ENCODE results near the gene RRAD. TPM values are rescaled to one million over a fixed set of nuclear protein-coding genes. Genes with fewer than 3 reads are reported as not detected.
"Not testable (repeated sequence)": the region's sequence is repeated elsewhere in the genome, so short reads cannot be mapped to it uniquely, and the experiment has no call there.

RRAD gene, protein sequence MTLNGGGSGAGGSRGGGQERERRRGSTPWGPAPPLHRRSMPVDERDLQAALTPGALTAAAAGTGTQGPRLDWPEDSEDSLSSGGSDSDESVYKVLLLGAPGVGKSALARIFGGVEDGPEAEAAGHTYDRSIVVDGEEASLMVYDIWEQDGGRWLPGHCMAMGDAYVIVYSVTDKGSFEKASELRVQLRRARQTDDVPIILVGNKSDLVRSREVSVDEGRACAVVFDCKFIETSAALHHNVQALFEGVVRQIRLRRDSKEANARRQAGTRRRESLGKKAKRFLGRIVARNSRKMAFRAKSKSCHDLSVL
- 4.3 TPM for total RNA-seq (2021; ENCODE audit: unreplicated experiment)
- polyA plus RNA-seq (2012; ENCODE audit: insufficient read length) = 4.5 TPM
- percentile 43 among the genes with signal in this experiment for Bru-seq, nascent RNA
- BruChase-seq, experiment 1, labeled RNA remaining after a 2-hour chase = percentile 53 among the genes with signal in this experiment
- percentile 43 among the genes with signal in this experiment for BruChase-seq, experiment 2, labeled RNA remaining after a 6-hour chase
- long read RNA-seq, transcript RRAD-201 (5 exons, 1,569 nt) = major isoform, 6 of 13 reads
- long read RNA-seq, partial matches to known transcripts = 4 of 13 reads
- long read RNA-seq, other reads (novel, unspliced or antisense) = 1 of 13 reads

GRCh38 chr16:66925322-66925840 is at the start of gene RRAD:
TSS of gene RRAD (minus strand) at chr16:66925535. CDS start at chr16:66925179, 356 bp downstream.
- no peak within 1 kb of the TSS for H3K27ac ChIP-seq (ENCODE audit: low read length)
- CTCF ChIA-PET = no interaction called here
- no peaks in the 10 kb centered on the region for H3K9me3 ChIP-seq (ENCODE audit: control insufficient read depth, insufficient read depth, low read depth, low read length)
- H3K36me3 ChIP-seq (ENCODE audit: control insufficient read depth, insufficient read depth, low read length) = no peaks in the 10 kb centered on the region
- ATAC-seq = peak; percentile 35
- in situ Hi-C loops (cut with HindIII; ENCODE audit: low pct_unique_long_range_greater_than_20kb, low sequenced_read_pairs) (no loop called here), intact Hi-C loops (cut with micrococcal nuclease; ENCODE audit: unreplicated experiment) (no loop called here)
- no TSS peak for BruUV-seq (replicated peaks)
- peak within 1 kb of the TSS; percentile 37 to 46 for H3K4me3 ChIP-seq (ENCODE audit: low read depth in 2 of 2, low read length in 2 of 2)
- TF ChIP-seq, protein P1, sequence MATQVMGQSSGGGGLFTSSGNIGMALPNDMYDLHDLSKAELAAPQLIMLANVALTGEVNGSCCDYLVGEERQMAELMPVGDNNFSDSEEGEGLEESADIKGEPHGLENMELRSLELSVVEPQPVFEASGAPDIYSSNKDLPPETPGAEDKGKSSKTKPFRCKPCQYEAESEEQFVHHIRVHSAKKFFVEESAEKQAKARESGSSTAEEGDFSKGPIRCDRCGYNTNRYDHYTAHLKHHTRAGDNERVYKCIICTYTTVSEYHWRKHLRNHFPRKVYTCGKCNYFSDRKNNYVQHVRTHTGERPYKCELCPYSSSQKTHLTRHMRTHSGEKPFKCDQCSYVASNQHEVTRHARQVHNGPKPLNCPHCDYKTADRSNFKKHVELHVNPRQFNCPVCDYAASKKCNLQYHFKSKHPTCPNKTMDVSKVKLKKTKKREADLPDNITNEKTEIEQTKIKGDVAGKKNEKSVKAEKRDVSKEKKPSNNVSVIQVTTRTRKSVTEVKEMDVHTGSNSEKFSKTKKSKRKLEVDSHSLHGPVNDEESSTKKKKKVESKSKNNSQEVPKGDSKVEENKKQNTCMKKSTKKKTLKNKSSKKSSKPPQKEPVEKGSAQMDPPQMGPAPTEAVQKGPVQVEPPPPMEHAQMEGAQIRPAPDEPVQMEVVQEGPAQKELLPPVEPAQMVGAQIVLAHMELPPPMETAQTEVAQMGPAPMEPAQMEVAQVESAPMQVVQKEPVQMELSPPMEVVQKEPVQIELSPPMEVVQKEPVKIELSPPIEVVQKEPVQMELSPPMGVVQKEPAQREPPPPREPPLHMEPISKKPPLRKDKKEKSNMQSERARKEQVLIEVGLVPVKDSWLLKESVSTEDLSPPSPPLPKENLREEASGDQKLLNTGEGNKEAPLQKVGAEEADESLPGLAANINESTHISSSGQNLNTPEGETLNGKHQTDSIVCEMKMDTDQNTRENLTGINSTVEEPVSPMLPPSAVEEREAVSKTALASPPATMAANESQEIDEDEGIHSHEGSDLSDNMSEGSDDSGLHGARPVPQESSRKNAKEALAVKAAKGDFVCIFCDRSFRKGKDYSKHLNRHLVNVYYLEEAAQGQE (IDR thresholded peaks at IDR 0.05; ENCODE audit: insufficient read depth in 1 of 2, low read depth in 2 of 2, low read length in 1 of 2) = no peak
- no peak for TF ChIP-seq POLR2AphosphoS5 (IDR thresholded peaks at IDR 0.05; ENCODE audit: low read depth, low read length)
- H3K27me3 ChIP-seq (ENCODE audit: control insufficient read depth, insufficient read depth, low read length) = no peaks in the 10 kb centered on the region
- no peak for DNase-seq (ENCODE audit: low read depth, low spot score)
- POLR2A ChIA-PET = no interaction called here
- H3K4me1 ChIP-seq (ENCODE audit: control insufficient read depth, insufficient read depth, low read length) = peaks cover 6% of the 10 kb centered on the region; the same call in 1 of the 2 replicates

DNA sequence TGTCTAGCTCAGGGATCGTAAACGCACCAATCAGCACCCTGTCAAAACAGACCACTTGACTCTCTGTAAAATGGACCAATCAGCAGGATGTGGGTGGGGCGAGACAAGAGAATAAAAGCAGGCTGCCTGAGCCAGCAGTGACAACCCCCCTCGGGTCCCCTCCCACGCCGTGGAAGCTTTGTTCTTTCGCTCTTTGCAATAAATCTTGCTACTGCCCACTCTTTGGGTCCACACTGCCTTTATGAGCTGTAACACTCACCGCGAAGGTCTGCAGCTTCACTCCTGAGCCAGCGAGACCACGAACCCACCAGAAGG is 49.6 kb upstream of the RRAD start:
- H3K27me3 ChIP-seq (ENCODE audit: control insufficient read depth, insufficient read depth, low read length); ATAC-seq; H3K36me3 ChIP-seq (ENCODE audit: control insufficient read depth, insufficient read depth, low read length); H3K4me1 ChIP-seq (ENCODE audit: control insufficient read depth, insufficient read depth, low read length); DNase-seq (ENCODE audit: low read depth, low spot score); in situ Hi-C loops (cut with HindIII; ENCODE audit: low pct_unique_long_range_greater_than_20kb, low sequenced_read_pairs); POLR2A ChIA-PET; BruUV-seq (replicated peaks); H3K27ac ChIP-seq (ENCODE audit: low read length); H3K9me3 ChIP-seq (ENCODE audit: control insufficient read depth, insufficient read depth, low read depth, low read length); H3K4me3 ChIP-seq (ENCODE audit: low read depth in 2 of 2, low read length in 2 of 2): not testable (repeated sequence)
- intact Hi-C loops (cut with micrococcal nuclease; ENCODE audit: unreplicated experiment) = loop anchor here (10.0 kb wide), 2 partner anchors 130 to 180 kb away; partner anchors contain the start of genes B3GNT9, FBXL8, PHAF1 and TRADD
- CTCF ChIA-PET = interaction anchor here (0.6 kb wide), 1 partner anchor 143 kb away, joined by 4 read pairs; no protein-coding TSS in a partner anchor

DNA sequence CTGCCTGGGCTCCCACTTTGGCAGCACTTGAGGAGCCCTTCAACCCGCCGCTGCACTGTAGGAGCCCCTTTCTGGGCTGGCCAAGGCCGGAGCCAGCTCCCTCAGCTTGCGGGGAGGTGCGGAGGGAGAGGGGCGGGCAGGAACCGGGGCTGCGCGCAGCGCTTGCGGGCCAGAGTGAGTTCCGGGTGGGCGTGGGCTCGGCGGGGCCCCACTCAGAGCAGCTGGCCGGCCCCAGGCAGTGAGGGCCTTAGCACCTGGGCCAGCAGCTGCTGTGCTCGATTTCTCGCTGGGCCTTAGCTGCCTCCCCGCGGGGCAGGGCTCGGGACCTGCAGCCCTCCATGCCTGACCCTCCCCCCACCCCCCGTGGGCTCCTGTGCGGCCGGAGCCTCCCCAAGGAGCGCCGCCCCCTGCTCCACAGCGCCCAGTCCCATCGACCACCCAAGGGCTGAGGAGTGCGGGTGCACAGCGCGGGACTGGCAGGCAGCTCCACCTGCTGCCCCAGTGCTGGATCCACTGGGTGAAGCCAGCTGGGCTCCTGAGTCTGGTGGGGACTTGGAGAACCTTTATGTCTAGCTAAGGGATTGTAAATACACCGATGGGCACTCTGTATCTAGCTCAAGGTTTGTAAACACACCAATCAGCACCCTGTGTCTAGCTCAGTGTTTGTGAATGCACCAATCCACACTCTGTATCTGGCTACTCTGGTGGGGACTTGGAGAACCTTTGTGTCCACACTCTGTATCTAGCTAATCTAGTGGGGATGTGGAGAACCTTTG is 49.0 kb upstream of the RRAD start:
- CTCF ChIA-PET = interaction anchor here (0.6 kb wide), 1 partner anchor 143 kb away, joined by 4 read pairs; no protein-coding TSS in a partner anchor
- not testable (repeated sequence) for BruUV-seq (replicated peaks)

More for the DNA sequence above, 49.0 kb upstream of the RRAD start:
- H3K9me3 ChIP-seq (ENCODE audit: control insufficient read depth, insufficient read depth, low read depth, low read length); H3K4me1 ChIP-seq (ENCODE audit: control insufficient read depth, insufficient read depth, low read length); H3K36me3 ChIP-seq (ENCODE audit: control insufficient read depth, insufficient read depth, low read length); H3K4me3 ChIP-seq (ENCODE audit: low read depth in 2 of 2, low read length in 2 of 2); ATAC-seq; DNase-seq (ENCODE audit: low read depth, low spot score); POLR2A ChIA-PET; H3K27ac ChIP-seq (ENCODE audit: low read length); in situ Hi-C loops (cut with HindIII; ENCODE audit: low pct_unique_long_range_greater_than_20kb, low sequenced_read_pairs); H3K27me3 ChIP-seq (ENCODE audit: control insufficient read depth, insufficient read depth, low read length): not testable (repeated sequence)
- intact Hi-C loops (cut with micrococcal nuclease; ENCODE audit: unreplicated experiment) = loop anchor here (10.0 kb wide), 2 partner anchors 130 to 180 kb away; partner anchors contain the start of genes B3GNT9, FBXL8, PHAF1 and TRADD

All from Panc1 (cell line).